Nephron (organoid): Measurements from ENCODE around the gene STMN3.
A peak's percentile ranks its signal among the peaks of the same experiment; 100 is the strongest.

Experiments used
- H3K27ac Mint-ChIP-seq, 3 experiments: 2 replicates each; pipeline ENCODE4 v1.8.0; 2020; ENCODE audit warnings: mixed read lengths in 3 of 3, mild to moderate bottlenecking in 2 of 3, moderate library complexity in 1 of 3
- H3K27me3 Mint-ChIP-seq: 2 replicates; pipeline ENCODE4 v1.8.0; 2021; ENCODE audit warnings: low read depth, mild to moderate bottlenecking, moderate library complexity, mixed read lengths
- H3K36me3 Mint-ChIP-seq: 2 replicates; pipeline ENCODE4 v1.8.0; 2020; ENCODE audit warnings: low read depth, mixed read lengths
- H3K4me1 Mint-ChIP-seq: 2 replicates; pipeline ENCODE4 v1.8.0; 2020; ENCODE audit warnings: mixed read lengths
- H3K4me3 Mint-ChIP-seq, 3 experiments: 2 replicates each; pipeline ENCODE4 v1.8.0; 2020; ENCODE audit warnings: mild to moderate bottlenecking in 3 of 3, mixed read lengths in 3 of 3, moderate library complexity in 2 of 3
- H3K9me3 Mint-ChIP-seq: 2 replicates; pipeline ENCODE4 v1.8.0; 2020; ENCODE audit warnings: mixed read lengths
- TF ChIP-seq, protein P1 (sequence below), 3 experiments: fragments of 200-600 bp; sonication (generic); IDR thresholded peaks; one replicate each; pipeline ENCODE4 v1.5.0; 2021; ENCODE audit warnings: antibody characterized with exemption in 3 of 3; ENCODE audit not compliant: unreplicated experiment in 3 of 3

STMN3 gene

DNA sequence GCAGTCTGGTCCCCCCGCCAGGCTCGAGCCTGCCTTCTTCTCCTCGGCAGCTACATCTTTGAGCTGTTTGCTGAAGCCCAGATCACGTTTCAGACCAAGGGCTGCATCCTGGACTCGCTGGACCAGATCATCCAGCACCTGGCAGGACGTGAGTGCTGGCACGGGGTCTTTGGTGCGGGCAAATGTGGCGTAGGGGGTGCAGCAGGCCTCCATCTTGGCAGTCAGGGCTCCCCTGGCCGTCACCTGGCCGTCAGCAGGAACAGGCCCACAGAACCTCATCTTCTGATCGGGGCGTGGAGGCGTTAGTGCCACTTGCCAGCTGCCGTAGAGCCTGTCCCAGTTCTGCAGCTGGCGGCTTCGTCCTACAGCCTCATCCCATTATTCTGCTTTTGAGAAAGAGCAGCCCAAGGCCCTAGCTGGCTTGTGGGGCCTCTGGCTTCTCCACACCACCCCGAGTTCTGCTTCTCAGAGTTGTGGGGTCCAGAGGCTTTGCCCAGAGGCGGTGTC lies 26.6 kb upstream of the STMN3 start:
- Mint-ChIP-seq H3K36me3 (peaks cover 30% of the 10 kb centered on the region), H3K4me1 (no peaks in the 10 kb centered on the region), H3K4me3 (no peak overlapping the region), H3K27ac (no peak overlapping the region), H3K27me3 (no peaks in the 10 kb centered on the region), H3K9me3 (no peaks in the 10 kb centered on the region)
- TF ChIP-seq, protein P1, sequence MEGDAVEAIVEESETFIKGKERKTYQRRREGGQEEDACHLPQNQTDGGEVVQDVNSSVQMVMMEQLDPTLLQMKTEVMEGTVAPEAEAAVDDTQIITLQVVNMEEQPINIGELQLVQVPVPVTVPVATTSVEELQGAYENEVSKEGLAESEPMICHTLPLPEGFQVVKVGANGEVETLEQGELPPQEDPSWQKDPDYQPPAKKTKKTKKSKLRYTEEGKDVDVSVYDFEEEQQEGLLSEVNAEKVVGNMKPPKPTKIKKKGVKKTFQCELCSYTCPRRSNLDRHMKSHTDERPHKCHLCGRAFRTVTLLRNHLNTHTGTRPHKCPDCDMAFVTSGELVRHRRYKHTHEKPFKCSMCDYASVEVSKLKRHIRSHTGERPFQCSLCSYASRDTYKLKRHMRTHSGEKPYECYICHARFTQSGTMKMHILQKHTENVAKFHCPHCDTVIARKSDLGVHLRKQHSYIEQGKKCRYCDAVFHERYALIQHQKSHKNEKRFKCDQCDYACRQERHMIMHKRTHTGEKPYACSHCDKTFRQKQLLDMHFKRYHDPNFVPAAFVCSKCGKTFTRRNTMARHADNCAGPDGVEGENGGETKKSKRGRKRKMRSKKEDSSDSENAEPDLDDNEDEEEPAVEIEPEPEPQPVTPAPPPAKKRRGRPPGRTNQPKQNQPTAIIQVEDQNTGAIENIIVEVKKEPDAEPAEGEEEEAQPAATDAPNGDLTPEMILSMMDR (IDR thresholded peaks at IDR 0.05; ENCODE audit: unreplicated experiment in 3 of 3), result no peak

DNA sequence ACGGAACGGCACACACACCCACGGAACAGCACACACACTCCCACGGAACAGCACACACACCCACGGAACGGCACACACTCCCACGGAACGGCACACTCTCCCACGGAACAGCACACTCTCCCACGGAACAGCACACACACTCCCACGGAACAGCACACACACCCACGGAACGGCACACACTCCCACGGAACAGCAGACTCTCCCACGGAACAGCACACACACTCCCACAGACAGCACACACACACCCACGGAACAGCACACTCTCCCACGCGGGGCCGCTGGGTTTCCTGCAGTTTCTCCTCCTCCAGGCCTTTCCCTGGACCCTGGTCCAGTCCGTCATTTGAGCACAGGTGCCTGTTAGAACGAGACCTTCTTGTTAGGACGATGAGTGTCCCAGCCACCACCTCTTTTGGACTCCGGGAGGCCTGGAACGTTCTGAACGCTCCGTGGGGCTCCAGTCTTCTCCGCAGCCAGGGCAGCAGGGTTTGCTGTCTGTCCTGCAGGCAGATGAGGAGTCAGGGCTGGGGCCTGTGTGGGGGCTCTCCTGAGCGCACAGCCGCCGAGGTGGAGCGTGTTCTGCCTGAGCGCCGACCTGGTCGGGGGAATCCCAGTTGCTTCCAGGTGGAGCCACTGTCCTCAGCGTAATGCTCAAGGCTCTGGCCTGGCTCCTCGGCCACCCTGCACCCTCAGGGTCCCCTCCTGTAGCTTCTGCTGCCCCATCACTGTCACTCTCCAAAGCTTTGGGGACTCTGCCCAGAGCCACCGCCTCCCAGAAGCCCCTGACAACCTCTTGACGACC lies 25.6 kb upstream of the STMN3 start:
- H3K9me3 Mint-ChIP-seq, result no peaks in the 10 kb centered on the region
- H3K36me3 Mint-ChIP-seq, result peaks cover 30% of the 10 kb centered on the region
- H3K4me3 Mint-ChIP-seq, result peak overlapping the region in 1 of 3 experiments; percentile 27
- peak overlapping the region in 2 of 3 experiments; percentile 63 to 71 for H3K27ac Mint-ChIP-seq
- no peaks in the 10 kb centered on the region for H3K27me3 Mint-ChIP-seq
- no peaks in the 10 kb centered on the region for H3K4me1 Mint-ChIP-seq
- TF ChIP-seq, protein P1 (IDR thresholded peaks at IDR 0.05; ENCODE audit: unreplicated experiment in 3 of 3), result no peak

DNA sequence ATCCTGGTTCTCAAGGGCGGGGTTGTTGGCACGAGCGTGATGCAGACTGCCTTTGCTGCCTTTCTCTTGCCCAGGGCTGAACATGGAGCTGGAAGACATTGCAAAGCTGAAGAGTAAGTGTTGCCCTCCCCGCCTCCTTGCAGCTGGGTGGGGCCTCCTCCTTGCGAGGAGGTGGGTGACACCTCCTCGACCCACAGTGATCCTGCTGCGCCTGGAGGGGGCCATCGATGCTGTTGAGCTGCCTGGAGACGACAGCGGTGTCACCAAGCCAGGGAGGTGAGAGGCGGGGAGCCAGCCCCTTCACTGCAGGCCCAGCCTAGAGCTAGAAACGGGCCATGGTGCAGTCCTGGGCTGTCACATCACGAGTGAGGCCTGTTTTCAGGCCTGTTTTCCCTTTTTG lies 24.8 kb upstream of the STMN3 start:
- Mint-ChIP-seq H3K4me1 (no peaks in the 10 kb centered on the region), H3K27ac (peak overlapping the region in 2 of 3 experiments; percentile 63 to 71), H3K4me3 (no peak overlapping the region), H3K27me3 (no peaks in the 10 kb centered on the region), H3K36me3 (peaks cover 29% of the 10 kb centered on the region), H3K9me3 (no peaks in the 10 kb centered on the region)
- TF ChIP-seq, protein P1 (IDR thresholded peaks at IDR 0.05; ENCODE audit: unreplicated experiment in 3 of 3), result no peak

DNA sequence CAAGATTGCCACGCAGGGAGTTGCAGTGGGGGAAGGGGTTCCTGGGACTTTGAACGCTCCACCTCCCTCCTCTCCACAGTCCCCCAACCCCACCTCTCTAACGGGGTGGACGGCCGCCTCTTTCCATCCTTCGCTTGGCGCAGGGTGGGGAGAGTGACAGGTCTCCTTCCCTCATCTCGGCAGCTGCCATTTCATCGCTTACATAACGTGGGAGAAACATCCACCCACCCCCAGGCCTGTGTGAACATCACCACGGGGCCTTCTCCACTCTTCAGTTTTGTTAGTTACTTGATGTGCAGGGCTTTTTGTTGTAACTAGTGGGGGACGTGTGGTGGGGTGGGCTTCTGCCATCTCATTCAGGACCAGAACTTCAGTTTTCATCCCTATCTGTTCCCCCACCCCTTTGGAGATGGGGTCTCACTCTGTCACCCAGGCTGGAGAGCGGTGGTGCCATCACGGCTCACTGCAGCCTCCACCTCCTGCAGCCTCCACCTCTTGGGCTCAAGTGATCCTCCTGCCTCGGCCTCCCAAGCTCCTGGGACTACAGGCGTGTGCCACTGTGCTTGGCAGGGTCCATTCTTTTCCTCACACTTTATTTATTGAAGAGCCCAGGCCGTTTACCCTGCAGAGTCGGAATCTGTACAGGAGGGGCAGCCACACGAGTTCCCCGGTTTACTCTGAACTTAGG lies 22.6 kb upstream of the STMN3 start:
- peaks cover 29% of the 10 kb centered on the region for H3K36me3 Mint-ChIP-seq
- H3K27me3 Mint-ChIP-seq, result no peaks in the 10 kb centered on the region
- no peaks in the 10 kb centered on the region for H3K4me1 Mint-ChIP-seq
- TF ChIP-seq, protein P1 (IDR thresholded peaks at IDR 0.05; ENCODE audit: unreplicated experiment in 3 of 3), result no peak
- H3K9me3 Mint-ChIP-seq, result no peaks in the 10 kb centered on the region
- H3K27ac Mint-ChIP-seq, result no peak overlapping the region
- H3K4me3 Mint-ChIP-seq, result no peak overlapping the region

DNA sequence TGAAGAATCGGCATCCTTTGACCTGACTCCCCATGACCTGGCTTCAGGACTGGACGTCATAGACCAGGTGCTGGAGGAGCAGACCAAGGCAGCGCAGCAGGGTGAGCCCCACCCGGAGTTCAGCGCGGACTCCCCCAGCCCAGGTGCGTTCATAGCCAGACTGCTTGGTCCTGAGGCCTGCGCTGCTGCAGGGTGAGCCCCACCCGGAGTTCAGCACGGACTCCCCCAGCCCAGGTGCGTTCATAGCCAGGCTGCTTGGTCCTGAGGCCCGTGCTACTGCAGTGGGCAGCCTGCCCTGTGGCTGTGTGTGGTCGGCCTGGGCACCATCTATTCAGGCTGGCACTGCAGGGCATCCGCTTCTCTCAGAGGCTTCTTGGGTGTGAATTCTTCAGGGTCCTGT lies 20.7 kb upstream of the STMN3 start:
- Mint-ChIP-seq H3K4me3 (no peak overlapping the region), H3K9me3 (no peaks in the 10 kb centered on the region)
- TF ChIP-seq, protein P1 (IDR thresholded peaks at IDR 0.05; ENCODE audit: unreplicated experiment in 3 of 3), result no peak

More for the DNA sequence above, 20.7 kb upstream of the STMN3 start:
- peaks cover 38% of the 10 kb centered on the region for H3K36me3 Mint-ChIP-seq
- H3K27me3 Mint-ChIP-seq, result no peaks in the 10 kb centered on the region
- H3K27ac Mint-ChIP-seq, result no peak overlapping the region
- no peaks in the 10 kb centered on the region for H3K4me1 Mint-ChIP-seq
